HTERT RPE-1 (cell line): ENCODE measurements around the gene FRS2.

Source experiments
- in situ Hi-C: fragments of 300-500 bp; cut with MboI; formaldehyde crosslinking; loops from 4 replicates; pipeline ENCODE4 v1.14.3; 2020; ENCODE audit warnings: low sequenced_read_pairs

The FRS2 gene

GRCh38 chr12:69524755-69525469, 54.7 kb downstream of the FRS2 start:
- in situ Hi-C loops = no loop called here

- in situ Hi-C loops = no loop called here
Measured at GRCh38 chr12:69527506-69528272, 57.5 kb downstream of the FRS2 start.

- in situ Hi-C loops = no loop called here
Measured at GRCh38 chr12:69529021-69529420, 58.8 kb downstream of the FRS2 start.

- in situ Hi-C loops = no loop called here
Measured at GRCh38 chr12:69533844-69534243, 63.7 kb downstream of the FRS2 start.

- in situ Hi-C loops = no loop called here
Measured at GRCh38 chr12:69534389-69534822, 64.2 kb downstream of the FRS2 start.

GRCh38 chr12:69540987-69541386, 70.8 kb downstream of the FRS2 start:
- in situ Hi-C loops = no loop called here

- in situ Hi-C loops = no loop called here
Measured at GRCh38 chr12:69544087-69544486, 73.9 kb downstream of the FRS2 start.

GRCh38 chr12:69545081-69545480, 74.9 kb downstream of the FRS2 start:
- in situ Hi-C loops = no loop called here

- in situ Hi-C loops = no loop called here
Measured at GRCh38 chr12:69546693-69547438, 76.7 kb downstream of the FRS2 start.

- in situ Hi-C loops = no loop called here
Measured at GRCh38 chr12:69548687-69549086, 78.5 kb downstream of the FRS2 start.

- in situ Hi-C loops = loop anchor here (25.0 kb wide), 1 partner anchor 163 kb away; no protein-coding TSS in a partner anchor
Measured at GRCh38 chr12:69550569-69551350, 80.6 kb downstream of the FRS2 start.

- in situ Hi-C loops = loop anchor here (25.0 kb wide), 1 partner anchor 166 kb away; no protein-coding TSS in a partner anchor
Measured at GRCh38 chr12:69553628-69554248, 83.5 kb downstream of the FRS2 start.

- in situ Hi-C loops = loop anchor here (25.0 kb wide), 1 partner anchor 168 kb away; no protein-coding TSS in a partner anchor
Measured at GRCh38 chr12:69555461-69555860, 85.3 kb downstream of the FRS2 start.

- in situ Hi-C loops = loop anchor here (25.0 kb wide), 1 partner anchor 169 kb away; no protein-coding TSS in a partner anchor
Measured at GRCh38 chr12:69556383-69556782, 86.2 kb downstream of the FRS2 start.

- in situ Hi-C loops = loop anchor here (25.0 kb wide), 1 partner anchor 176 kb away; no protein-coding TSS in a partner anchor
Measured at GRCh38 chr12:69563166-69563762, 93.1 kb downstream of the FRS2 start.

- in situ Hi-C loops = loop anchor here (25.0 kb wide), 1 partner anchor 179 kb away; no protein-coding TSS in a partner anchor
Measured at GRCh38 chr12:69566603-69567002, 96.4 kb downstream of the FRS2 start.

GRCh38 chr12:69569236-69569635, 99.0 kb downstream of the FRS2 start:
- in situ Hi-C loops = loop anchor here (25.0 kb wide), 1 partner anchor 182 kb away; no protein-coding TSS in a partner anchor

- in situ Hi-C loops = loop anchor here (25.0 kb wide), 1 partner anchor 183 kb away; no protein-coding TSS in a partner anchor
Measured at GRCh38 chr12:69570000-69570516, 99.9 kb downstream of the FRS2 start.
